Measurements from ENCODE around the gene PVALB.

The PVALB gene

GRCh38 chr22:36850682-36851081 lies 33.8 kb upstream of the PVALB start (continued):
- TF ChIP-seq, protein P1, sequence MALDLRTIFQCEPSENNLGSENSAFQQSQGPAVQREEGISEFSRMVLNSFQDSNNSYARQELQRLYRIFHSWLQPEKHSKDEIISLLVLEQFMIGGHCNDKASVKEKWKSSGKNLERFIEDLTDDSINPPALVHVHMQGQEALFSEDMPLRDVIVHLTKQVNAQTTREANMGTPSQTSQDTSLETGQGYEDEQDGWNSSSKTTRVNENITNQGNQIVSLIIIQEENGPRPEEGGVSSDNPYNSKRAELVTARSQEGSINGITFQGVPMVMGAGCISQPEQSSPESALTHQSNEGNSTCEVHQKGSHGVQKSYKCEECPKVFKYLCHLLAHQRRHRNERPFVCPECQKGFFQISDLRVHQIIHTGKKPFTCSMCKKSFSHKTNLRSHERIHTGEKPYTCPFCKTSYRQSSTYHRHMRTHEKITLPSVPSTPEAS (tag by site-specific recombination; IDR thresholded peaks at IDR 0.05) = no peak
- TF ChIP-seq PBX3 (CRISPR knock-in tag; IDR thresholded peaks at IDR 0.05) = no peak
- no peak for TF ChIP-seq PATZ1 (tag by site-specific recombination; IDR thresholded peaks at IDR 0.05)
- no peak for TF ChIP-seq ZNF518A (tag by site-specific recombination; conservative IDR thresholded peaks at IDR 0.05; ENCODE audit: low read depth)
- no peak for TF ChIP-seq ZNF76 (tag by site-specific recombination; IDR thresholded peaks at IDR 0.05; ENCODE audit: borderline replicate concordance, low read depth)

DNA sequence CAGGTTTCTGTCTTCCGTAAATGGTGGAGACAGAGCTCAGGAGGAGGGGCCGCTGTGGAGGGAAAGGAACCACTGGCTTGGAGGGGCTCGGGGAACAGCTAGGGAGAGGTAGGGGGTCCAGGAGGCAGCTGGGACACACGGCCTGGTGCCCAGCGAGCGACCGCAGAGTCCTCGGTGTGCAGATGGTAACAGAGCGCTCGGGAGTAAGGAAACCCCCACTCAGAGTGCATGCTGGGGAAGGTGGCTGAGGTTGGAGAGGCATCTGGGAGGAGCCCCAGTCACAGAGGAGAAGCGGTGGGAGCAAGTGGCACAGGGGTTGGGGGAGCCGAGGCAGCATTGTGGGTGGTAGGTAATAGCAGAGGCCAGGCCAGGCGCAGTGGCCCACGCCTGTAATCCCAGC lies 33.2 kb upstream of the PVALB start:
- TF ChIP-seq, protein P2, sequence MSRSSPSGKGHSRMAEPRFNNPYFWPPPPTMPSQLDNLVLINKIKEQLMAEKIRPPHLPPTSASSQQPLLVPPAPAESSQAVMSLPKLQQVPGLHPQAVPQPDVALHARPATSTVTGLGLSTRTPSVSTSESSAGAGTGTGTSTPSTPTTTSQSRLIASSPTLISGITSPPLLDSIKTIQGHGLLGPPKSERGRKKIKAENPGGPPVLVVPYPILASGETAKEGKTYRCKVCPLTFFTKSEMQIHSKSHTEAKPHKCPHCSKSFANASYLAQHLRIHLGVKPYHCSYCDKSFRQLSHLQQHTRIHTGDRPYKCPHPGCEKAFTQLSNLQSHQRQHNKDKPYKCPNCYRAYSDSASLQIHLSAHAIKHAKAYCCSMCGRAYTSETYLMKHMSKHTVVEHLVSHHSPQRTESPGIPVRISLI (tag by site-specific recombination; IDR thresholded peaks at IDR 0.05) = no peak
- TF ChIP-seq ZNF169 (tag by site-specific recombination; IDR thresholded peaks at IDR 0.05) (no peak), ZBTB48 (tag by site-specific recombination; IDR thresholded peaks at IDR 0.05) (no peak), SP2 (tag by site-specific recombination; IDR thresholded peaks at IDR 0.05) (no peak), ZNF514 (tag by site-specific recombination; IDR thresholded peaks at IDR 0.05) (no peak), ZNF670 (tag by site-specific recombination; IDR thresholded peaks at IDR 0.05; ENCODE audit: low read depth) (no peak), ZNF423 (tag by site-specific recombination; IDR thresholded peaks at IDR 0.05) (no peak), BCL11B (tag by site-specific recombination; IDR thresholded peaks at IDR 0.05; ENCODE audit: low read depth) (no peak), GLI4 (tag by site-specific recombination; IDR thresholded peaks at IDR 0.05) (no peak), ZNF114 (tag by site-specific recombination; IDR thresholded peaks at IDR 0.05) (no peak), YY1 (tag by site-specific recombination; IDR thresholded peaks at IDR 0.05) (no peak), ZNF184 (tag by site-specific recombination; IDR thresholded peaks at IDR 0.05) (no peak), HOXD13 (CRISPR knock-in tag; IDR thresholded peaks at IDR 0.05; ENCODE audit: borderline replicate concordance) (no peak), ZNF600 (tag by site-specific recombination; IDR thresholded peaks at IDR 0.05) (no peak), ZNF610 (tag by site-specific recombination; IDR thresholded peaks at IDR 0.05; ENCODE audit: borderline replicate concordance) (no peak)
- TF ChIP-seq, protein P3, sequence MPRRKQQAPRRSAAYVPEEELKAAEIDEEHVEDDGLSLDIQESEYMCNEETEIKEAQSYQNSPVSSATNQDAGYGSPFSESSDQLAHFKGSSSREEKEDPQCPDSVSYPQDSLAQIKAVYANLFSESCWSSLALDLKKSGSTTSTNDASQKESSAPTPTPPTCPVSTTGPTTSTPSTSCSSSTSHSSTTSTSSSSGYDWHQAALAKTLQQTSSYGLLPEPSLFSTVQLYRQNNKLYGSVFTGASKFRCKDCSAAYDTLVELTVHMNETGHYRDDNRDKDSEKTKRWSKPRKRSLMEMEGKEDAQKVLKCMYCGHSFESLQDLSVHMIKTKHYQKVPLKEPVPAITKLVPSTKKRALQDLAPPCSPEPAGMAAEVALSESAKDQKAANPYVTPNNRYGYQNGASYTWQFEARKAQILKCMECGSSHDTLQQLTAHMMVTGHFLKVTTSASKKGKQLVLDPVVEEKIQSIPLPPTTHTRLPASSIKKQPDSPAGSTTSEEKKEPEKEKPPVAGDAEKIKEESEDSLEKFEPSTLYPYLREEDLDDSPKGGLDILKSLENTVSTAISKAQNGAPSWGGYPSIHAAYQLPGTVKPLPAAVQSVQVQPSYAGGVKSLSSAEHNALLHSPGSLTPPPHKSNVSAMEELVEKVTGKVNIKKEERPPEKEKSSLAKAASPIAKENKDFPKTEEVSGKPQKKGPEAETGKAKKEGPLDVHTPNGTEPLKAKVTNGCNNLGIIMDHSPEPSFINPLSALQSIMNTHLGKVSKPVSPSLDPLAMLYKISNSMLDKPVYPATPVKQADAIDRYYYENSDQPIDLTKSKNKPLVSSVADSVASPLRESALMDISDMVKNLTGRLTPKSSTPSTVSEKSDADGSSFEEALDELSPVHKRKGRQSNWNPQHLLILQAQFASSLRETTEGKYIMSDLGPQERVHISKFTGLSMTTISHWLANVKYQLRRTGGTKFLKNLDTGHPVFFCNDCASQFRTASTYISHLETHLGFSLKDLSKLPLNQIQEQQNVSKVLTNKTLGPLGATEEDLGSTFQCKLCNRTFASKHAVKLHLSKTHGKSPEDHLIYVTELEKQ (tag by site-specific recombination; IDR thresholded peaks at IDR 0.05; ENCODE audit: borderline replicate concordance) = no peak
- no peak overlapping the region for H3K4me3 ChIP-seq (ENCODE audit: low read depth, low read length)
- H3K36me3 ChIP-seq (ENCODE audit: control insufficient read depth in 2 of 2, insufficient read depth in 1 of 2, low read length in 2 of 2) = no peaks in the 10 kb centered on the region
- H3K4me1 ChIP-seq (ENCODE audit: control insufficient read depth, insufficient read depth, low read length) = no peaks in the 10 kb centered on the region
- H3K9me3 ChIP-seq (ENCODE audit: control insufficient read depth, insufficient read depth, low read depth, low read length) = no peaks in the 10 kb centered on the region
- ChIA-PET POLR2A (no interaction called here), CTCF (interaction anchor here (0.8 kb wide), 1 partner anchor 94 kb away, joined by 3 read pairs; no protein-coding TSS in a partner anchor)
- no peak overlapping the region for H3K27ac ChIP-seq (ENCODE audit: extremely low read depth, low read depth, low read length)

Measured in HEK293 (cell line).